GM21528 (cell line): Measurements from ENCODE around the gene JMJD8.
A peak's percentile ranks its signal among the peaks of the same experiment; 100 is the strongest.
"Not testable (repeated sequence)": the region's sequence is repeated elsewhere in the genome, so short reads cannot be mapped to it uniquely, and the experiment has no call there.

Experiments
- ATAC-seq: cut with Tn5 transposase; IDR thresholded peaks from one replicate; pipeline ENCODE4 v1.9.1; 2021; ENCODE audit warnings: mild to moderate bottlenecking, moderate library complexity; ENCODE audit not compliant: unreplicated experiment, low FRiP score

JMJD8 gene

GRCh38 chr16:693766-694165 is 9.6 kb upstream of the JMJD8 start:
- ATAC-seq = no peak

DNA sequence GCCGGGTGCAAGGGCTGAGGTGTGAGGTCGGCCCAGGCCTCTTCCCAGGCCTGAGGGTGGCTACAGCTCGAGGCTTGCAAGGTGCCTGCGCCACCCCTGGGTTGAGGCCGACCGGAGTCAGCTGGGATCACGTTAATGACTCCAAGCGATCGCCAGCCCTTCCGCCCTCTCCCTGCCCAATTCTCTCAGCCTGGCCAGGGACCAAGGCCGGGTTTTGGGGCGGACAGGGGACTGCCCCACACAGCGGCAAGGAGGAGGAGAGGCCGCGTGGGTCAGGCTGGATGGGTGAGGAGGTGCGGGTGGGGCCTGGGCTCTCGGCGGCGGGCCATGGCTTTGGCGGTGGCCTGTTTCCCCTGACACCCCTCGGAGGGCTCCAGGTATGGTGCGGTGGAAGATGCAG is 9.2 kb upstream of the JMJD8 start:
- ATAC-seq = no peak

DNA sequence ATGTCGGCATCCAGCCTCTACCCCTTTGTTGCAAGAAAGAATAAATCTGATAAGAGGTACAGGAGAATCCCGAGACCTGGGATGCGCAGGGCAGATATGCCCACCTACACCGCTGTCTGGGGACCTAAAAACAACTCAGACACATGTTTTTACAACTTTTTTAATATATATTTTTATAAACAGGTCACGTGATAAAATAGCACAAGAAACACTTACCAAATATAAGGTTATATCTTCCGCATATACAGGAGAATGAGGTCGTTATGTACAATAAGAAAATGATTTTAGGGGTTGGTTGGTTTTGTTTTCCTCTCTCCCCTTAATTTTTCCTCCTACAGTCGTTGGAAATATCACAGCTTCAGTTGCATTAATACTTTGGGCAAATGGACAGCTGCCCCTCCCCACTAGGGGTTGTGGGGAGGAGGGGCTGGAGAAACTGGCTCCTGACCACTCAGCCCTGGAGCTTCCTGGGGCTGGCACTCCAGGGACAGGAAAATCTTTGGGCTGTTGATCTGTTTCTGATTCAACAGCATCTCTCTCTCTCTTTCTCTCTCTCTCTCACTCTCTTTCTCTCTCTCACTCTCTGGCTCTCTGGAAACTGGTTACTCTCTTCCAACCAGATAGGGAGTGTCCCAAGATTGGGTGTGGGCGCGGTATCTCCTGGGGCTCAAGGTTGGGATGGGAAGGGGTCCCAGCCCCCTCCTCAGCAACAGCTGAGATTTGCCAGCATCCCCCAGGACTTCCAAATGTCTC is 8.4 kb upstream of the JMJD8 start:
- ATAC-seq = no peak

- not testable (repeated sequence) for ATAC-seq
Observed at GRCh38 chr16:691242-691641, 7.1 kb upstream of the JMJD8 start.

DNA sequence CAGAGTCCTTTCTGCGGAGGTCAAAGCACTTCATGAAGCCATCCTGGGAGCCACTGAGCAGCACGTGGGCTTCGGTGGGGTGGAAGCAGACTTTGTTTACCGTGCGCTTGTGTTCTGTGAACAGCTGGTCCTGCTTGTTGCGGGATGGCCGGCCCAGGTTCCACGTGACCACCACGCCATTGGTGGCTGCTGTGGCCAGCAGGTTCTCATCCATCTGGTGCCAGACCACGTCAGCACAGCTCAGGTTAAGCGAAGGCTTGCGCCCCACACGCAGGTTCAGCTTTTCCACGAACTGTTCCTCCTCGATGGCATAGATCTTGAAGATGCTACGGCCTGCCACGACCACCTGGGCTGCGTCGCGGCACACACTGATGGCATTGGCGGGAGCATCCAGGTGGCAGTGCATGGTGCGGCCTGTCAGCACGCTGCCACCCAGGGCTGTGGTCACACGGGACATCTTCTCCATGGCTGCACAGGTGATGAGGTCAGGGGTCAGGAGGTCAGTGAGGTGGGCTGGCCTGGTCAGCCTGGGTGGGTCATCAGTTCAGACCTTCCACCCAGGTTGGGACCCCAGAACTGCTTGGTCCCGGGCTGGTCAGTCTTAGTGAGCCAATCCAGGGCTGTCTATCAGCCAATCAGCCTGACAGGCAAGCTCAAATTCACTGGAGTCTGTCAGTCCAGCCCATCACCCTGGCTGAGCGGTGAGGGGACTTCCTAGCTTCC is 5.2 kb upstream of the JMJD8 start:
- no peak for ATAC-seq

DNA sequence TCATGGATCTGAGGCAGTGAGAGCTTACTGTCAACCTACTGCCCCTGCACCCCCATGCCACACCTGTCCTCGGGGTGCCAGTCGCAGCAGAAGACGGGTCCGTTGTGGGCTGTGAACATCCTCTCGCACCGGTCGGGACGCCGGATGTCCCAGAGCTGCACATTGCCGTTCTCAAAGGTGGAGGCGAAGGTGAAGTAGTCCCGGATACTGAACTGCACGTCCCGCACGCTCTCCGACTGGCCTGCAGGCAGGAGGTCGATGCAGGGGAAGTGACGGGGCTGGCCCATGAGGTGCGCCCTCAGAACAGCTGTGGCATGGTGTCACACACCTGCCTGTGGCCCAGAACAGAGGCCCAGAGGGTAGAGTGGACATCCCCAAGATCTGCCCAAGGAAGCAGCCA is 3.4 kb upstream of the JMJD8 start:
- no peak for ATAC-seq

- no peak for ATAC-seq
Observed at GRCh38 chr16:686459-687260, 2.5 kb upstream of the JMJD8 start.

- no peak for ATAC-seq
Observed at GRCh38 chr16:685967-686366, 1.8 kb upstream of the JMJD8 start.

DNA sequence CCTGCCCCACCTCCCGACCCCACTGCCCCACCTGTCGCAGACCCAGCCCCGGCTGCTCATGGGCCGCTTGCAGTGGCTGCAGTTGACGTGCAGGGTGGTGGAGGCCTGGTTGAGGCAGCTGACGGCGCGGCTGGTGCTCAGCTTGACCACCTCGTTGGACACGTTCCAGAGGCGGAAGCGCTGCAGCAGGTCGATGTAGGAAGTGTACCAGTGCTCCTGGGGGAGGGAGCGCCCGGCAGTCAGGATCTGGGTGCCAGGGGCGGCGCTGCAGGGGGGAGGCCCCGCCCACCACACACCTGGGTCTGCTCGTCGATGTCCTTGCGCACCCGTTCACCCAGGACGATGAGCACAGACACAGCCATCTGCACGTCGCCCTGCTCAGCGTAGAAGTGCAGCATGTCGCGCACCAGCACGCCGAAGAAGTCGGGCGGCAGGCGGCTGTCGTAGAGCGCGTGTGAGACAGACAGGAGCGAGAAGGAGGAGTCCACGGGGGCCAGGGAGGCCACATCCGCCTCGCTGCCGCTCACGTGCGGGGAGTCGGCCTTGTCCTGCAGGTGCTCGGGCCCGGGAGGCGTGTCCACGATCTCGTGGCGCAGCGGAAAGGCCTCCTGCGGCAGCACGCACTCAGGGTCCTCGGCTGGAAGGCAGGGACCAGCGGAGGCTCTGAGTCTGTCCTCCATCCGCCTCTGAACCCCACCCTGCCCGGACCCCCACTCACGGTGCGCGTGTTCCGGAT is 995 bp upstream of the JMJD8 start:
- no peak for ATAC-seq

DNA sequence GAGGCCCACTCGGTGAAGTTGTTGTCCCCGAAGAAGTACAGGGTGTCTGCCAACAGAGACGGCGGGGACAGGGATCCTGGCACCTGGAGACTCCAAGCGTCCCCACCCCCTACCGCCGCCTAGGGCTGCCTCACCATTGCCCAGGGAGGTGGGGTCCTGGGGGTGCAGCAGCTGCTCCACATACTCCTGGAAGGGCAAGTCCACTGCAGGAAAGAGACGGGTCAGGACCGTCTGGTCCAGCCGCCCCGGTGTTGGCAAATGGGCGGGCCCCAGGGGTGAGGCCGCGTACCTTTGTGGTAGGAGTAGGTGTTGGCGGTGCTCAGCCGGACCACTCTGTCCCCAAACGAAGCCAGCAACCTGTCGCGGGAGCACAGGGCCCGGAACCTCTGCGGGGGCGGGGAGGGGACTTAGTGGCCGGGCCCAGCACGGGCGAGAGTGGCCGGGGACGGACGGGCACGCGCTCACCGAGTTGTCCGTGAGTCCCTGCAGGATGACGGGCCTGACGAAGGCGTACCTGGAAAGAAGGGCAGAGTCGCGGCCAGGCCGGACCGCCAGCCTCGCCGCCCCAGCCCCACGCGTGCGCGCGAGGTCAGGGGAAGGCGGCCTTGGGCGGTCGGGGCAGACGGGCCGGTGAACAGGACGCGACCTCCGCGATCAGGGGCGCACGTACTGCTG is 601 bp downstream of the JMJD8 start:
- ATAC-seq = peak; percentile 2

DNA sequence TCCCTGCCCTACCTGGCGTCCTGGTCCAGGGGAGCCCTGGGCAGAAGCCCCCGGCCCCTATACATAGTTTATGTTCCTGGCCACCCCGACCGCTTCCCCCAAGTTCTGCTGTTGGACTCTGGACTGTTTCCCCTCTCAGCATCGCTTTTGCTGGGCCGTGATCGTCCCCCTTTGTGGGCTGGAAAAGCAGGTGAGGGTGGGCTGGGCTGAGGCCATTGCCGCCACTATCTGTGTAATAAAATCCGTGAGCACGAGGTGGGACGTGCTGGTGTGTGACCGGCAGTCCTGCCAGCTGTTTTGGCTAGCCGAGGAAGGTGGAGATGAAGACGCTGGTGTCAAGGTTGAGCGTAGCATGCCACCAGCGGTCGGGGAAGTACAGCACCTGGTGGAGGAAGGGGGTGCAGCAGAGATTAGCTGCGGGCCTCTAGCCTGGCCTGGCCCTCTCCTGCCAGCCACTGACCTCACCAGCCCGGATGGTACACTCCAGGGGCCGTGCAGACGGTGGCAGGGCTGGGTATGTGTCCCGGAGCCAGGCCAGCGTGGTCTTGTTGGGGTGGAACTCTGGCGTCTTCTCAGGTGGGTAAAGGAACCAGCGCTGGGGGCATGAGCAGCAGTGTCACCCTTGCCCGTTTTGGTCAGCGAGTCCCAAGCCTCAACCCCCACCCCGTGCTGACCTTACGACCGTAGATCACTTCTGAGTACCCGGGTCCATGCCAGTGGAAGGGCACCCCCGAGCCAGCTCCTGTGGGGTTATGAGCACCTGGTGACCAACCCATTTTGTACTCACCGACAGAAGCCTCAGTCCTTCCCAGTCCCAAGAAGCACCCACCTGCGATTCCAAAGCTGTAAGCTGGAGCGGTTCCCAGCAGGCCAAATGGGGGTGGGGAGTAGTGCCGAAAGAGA is 1.4 kb downstream of the JMJD8 start:
- ATAC-seq = no peak

GRCh38 chr16:681746-682427 is 2.2 kb downstream of the JMJD8 start:
- no peak for ATAC-seq

DNA sequence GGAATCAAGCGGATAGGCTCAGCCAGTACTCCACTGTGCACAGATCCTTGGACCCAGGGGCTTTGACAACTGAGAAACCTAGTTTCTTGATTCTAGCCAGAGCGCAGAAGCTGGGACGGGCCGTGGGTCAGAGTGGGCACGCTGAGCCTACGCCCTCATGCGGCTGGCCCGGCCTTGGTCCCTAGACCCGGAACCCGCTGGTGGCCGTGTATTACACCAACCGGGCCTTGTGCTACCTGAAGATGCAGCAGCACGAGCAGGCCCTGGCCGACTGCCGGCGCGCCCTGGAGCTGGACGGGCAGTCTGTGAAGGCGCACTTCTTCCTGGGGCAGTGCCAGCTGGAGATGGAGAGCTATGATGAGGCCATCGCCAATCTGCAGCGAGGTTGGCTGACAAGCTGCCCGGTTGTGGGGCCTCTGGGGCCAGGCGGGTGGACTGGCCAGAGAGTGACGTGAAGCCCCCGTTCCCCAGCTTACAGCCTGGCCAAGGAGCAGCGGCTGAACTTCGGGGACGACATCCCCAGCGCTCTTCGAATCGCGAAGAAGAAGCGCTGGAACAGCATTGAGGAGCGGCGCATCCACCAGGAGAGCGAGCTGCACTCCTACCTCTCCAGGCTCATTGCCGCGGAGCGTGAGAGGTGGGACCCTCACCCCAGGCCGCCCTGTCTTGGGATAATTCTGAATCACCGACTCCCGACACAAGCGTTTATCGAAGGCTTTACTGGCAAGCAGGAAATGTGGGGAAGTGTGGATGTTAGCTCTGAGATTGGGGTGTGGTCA is 3.0 kb downstream of the JMJD8 start:
- no peak for ATAC-seq

DNA sequence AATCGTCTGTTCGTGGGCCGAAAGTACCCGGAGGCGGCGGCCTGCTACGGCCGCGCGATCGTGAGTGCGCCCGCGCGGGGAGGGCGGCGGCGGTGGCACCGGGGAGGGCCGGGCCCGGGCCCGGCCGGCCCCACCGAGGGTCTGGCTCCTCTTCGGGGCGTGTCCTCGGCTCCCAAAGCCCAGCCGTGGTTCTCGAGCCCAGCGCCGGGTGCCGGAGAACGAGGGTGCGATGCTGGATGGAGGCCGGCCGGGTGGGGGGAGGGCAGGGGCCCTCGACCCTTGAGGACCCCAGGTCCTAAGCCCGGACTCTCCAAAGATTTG is 3.5 kb downstream of the JMJD8 start:
- no peak for ATAC-seq

DNA sequence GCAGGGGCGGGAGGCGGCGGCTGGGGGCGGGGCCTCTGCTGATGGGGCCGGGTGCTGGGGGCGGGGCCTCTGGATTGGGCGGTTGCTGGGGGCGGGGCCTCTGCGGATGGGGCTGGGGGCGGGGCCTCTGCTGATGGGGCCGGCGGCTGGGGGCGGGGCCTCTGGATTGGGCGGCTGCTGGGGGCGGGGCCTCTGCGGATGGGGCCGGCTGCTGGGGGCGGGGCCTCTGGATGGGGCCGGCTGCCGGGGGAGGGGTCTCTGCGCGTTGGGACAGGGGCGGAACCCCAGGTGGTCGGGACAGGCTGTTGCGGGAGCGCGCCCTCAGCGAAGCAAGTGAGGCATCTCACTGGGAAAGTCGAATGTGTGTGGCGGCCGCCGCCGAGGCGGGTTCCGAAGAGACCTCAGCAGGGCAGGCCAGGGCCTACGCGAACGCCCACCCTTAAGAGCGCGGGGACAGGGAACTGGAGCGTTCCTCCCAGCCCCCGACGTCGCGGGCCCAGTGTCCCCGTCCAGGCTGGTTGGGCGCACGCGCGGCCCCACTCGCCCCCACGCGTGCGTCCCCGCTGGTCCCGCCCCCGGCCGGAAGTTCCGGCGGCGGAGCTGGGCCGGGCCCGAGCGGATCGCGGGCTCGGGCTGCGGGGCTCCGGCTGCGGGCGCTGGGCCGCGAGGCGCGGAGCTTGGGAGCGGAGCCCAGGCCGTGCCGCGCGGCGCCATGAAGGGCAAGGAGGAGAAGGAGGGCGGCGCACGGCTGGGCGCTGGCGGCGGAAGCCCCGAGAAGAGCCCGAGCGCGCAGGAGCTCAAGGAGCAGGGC is 4.1 kb downstream of the JMJD8 start, which contains the start of gene STUB1:
Gene STUB1 (plus strand): TSS at position 597 of the 811 bp plus-strand sequence. CDS start 116 bp downstream, at position 713.
- no peak for ATAC-seq

- no peak for ATAC-seq
Observed at GRCh38 chr16:678858-679813, 5.0 kb downstream of the JMJD8 start.
